GM12892 (cell line): ENCODE results near the gene EGR4.

Source experiments
- POLR2A ChIP-seq: IDR thresholded peaks from 2 replicates; pipeline ENCODE4 v1.6.1; 2011; ENCODE audit warnings: low read depth, low read length, control low read depth
- POLR2AphosphoS5 ChIP-seq: IDR thresholded peaks from 2 replicates; pipeline ENCODE4 v1.6.1; 2011; ENCODE audit warnings: low read depth, low read length, control low read depth
- TAF1 ChIP-seq: IDR thresholded peaks from 2 replicates; pipeline ENCODE4 v1.6.1; 2011; ENCODE audit warnings: low read depth, mild to moderate bottlenecking, control low read depth, low read length, borderline replicate concordance

DNA sequence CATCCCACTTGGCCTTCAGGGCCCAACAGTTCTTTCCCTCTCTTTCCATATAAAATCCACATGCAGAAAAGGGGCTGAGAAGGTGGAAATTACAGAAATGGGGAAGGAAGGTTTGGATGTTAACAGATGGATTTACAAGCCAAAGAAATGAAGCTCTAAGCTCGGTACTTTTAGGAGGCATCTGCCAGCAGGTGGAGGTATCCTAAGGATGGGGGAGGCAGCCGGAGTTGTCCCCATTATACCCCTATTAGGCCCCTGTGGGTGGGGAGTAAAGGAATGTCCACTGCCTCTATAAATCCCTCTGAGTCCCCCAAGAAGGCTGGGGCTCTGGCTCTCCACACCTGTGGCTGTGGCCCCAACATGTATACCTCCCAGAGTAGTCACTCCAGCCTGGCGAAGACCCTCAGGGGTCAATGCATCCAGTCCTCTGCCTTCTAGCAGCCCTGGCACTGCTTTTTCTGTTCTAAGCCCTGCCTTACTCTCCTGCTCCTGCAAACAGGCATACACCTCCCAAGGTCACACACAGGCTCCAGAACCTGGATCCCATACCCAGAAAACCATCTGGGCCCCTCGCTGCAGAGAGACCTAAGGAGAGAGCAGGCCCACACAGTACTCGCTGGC lies 10.3 kb downstream of the EGR4 start:
- TF ChIP-seq TAF1 (no peak), POLR2A (no peak), POLR2AphosphoS5 (no peak)
